T-cell (primary cell): Measurements from ENCODE around the gene SYT7. TPM values are rescaled to one million over a fixed set of nuclear protein-coding genes. Genes with fewer than 3 reads are reported as not detected.
A peak's percentile ranks its signal among the peaks of the same experiment; 100 is the strongest.

Experiments used
- ATAC-seq, 4 experiments: fragments of 200-7000 bp in 3 of 4; fragments of 150-1000 bp in 1 of 4; cut with Tn5 transposase; replicated peaks in 1 of 4; 1 replicate in 3 of 4; 2 replicates in 1 of 4; pipeline ENCODE4 v1.10.0; 2021; ENCODE audit warnings: moderate library complexity in 3 of 4, mild to moderate bottlenecking in 2 of 4, moderate number of reproducible peaks in 1 of 4
- CTCF ChIA-PET, 2 donors: fragments of 300-600 bp; sonication (Branson Sonifier 250); formaldehyde crosslinking; loops; one replicate each; lab custom pipeline; 2022; ENCODE audit warnings: antibody characterized with exemption in 2 of 2; lab: Charles Lee
- POLR2A ChIA-PET, 2 donors: fragments of 300-600 bp; sonication (Branson Sonifier 250); formaldehyde crosslinking; loops; one replicate each; lab custom pipeline; 2022; ENCODE audit warnings: antibody characterized with exemption in 2 of 2; lab: Charles Lee
- DNase-seq, 35 experiments: peaks; one replicate each; pipeline versions ENCODE4 v3.0.0 to v3.0.0-alpha.2; 2013 to 2023
- H3K27ac ChIP-seq: one replicate; pipeline ENCODE4 v1.5.1; 2013; ENCODE audit warnings: low read length
- H3K27me3 ChIP-seq, 2 experiments: replicated peaks in 1 of 2; 1 replicate in 1 of 2; 2 replicates in 1 of 2; pipeline versions ENCODE4 v1.6.1 to v1.7.0; 2013; ENCODE audit warnings: low read length in 1 of 2, mixed read lengths in 1 of 2; ENCODE audit not compliant: control insufficient read depth in 2 of 2, insufficient read depth in 2 of 2; ENCODE audit errors: extremely low read depth in 1 of 2
- H3K36me3 ChIP-seq, 2 donors: 1 replicate in 1 of 2; 2 replicates in 1 of 2; pipeline versions ENCODE4 v1.6.1 to v1.7.0; 2013; ENCODE audit warnings: low read length in 1 of 2; ENCODE audit not compliant: control insufficient read depth in 2 of 2, insufficient read depth in 1 of 2; ENCODE audit errors: extremely low read depth in 1 of 2
- H3K4me1 ChIP-seq, 2 experiments: 1 replicate in 1 of 2; 2 replicates in 1 of 2; pipeline versions ENCODE4 v1.6.1 to v1.7.0; 2013; ENCODE audit warnings: low read length in 2 of 2, mixed read lengths in 1 of 2; ENCODE audit not compliant: insufficient read depth in 2 of 2, control insufficient read depth in 1 of 2; ENCODE audit errors: extremely low read depth in 1 of 2
- H3K4me3 ChIP-seq, 2 donors: 1 replicate in 1 of 2; 2 replicates in 1 of 2; pipeline versions ENCODE4 v1.5.1 to v1.7.0; 2013; ENCODE audit warnings: mild to moderate bottlenecking in 2 of 2, low read length in 1 of 2, moderate library complexity in 1 of 2; ENCODE audit not compliant: control insufficient read depth in 1 of 2; ENCODE audit errors: extremely low read depth in 1 of 2
- H3K9me3 ChIP-seq: 2 replicates; pipeline ENCODE4 v1.7.0; 2013
- H3K27ac Mint-ChIP-seq, 2 donors: one replicate each; pipeline ENCODE4 v1.8.0; 2020 to 2021; ENCODE audit warnings: mild to moderate bottlenecking in 2 of 2, mixed read lengths in 2 of 2
- H3K27me3 Mint-ChIP-seq, 2 donors: one replicate each; pipeline ENCODE4 v1.8.0; 2021 to 2022; ENCODE audit warnings: mixed read lengths in 2 of 2
- H3K36me3 Mint-ChIP-seq: one replicate; pipeline ENCODE4 v1.8.0; 2021; ENCODE audit warnings: mixed read lengths
- H3K4me1 Mint-ChIP-seq, 3 donors: one replicate each; pipeline ENCODE4 v1.8.0; 2020 to 2022; ENCODE audit warnings: mixed read lengths in 3 of 3, mild to moderate bottlenecking in 1 of 3
- H3K4me3 Mint-ChIP-seq, 3 donors: one replicate each; pipeline ENCODE4 v1.8.0; 2020 to 2022; ENCODE audit warnings: mild to moderate bottlenecking in 3 of 3, mixed read lengths in 3 of 3, moderate library complexity in 3 of 3
- H3K9me3 Mint-ChIP-seq, 3 donors: one replicate each; pipeline ENCODE4 v1.8.0; 2020 to 2022; ENCODE audit warnings: mixed read lengths in 3 of 3
- WGBS: methylation state at CpG from one replicate; pipeline ENCODE4 v1.1.5; 2013; ENCODE audit warnings: missing lambda C conversion rate; ENCODE audit not compliant: insufficient coverage; 5-methylcytosine and 5-hydroxymethylcytosine counted together
- total RNA-seq, 35 experiments: library from RNA in 6 of 35; stranded (reverse) in 6 of 35; fragments of 120-200 nt in 1 of 35; gene quantifications; one replicate each; pipeline versions ENCODE4 v1.2.1 to v1.2.4 and lab custom pipeline; 2013 to 2026

Gene SYT7
- total RNA-seq, 5 donors from 2014 or later (not counting 1 experiment from before 2014, with no cell fraction given): 0.19 to 0.26 (median 0.20) TPM; not detected in 2

DNA sequence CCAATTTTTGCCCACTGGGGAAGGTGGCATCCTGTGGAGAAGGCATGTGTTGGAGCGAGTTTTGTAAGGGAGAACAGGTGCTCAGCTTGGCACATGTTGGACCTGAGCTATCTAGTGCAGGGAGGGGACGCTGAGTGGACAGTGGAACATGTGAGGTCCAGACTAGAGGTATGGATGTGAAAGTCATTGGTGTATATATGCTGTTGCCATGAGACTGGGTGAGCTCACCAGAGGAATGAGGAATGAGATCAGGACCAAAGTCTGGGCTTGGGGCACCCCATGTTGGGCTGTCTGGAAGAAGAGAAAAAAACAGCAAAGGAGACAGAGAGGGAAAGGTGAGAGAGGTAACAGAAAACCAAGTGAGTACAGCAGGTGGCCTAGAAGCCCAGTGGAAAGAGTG lies 12.3 kb upstream of the SYT7 start:
- Mint-ChIP-seq H3K4me3 (no peak overlapping the region), H3K27me3 (peaks cover 34 to 67% of the 10 kb centered on the region in 2 donors)
- CTCF ChIA-PET: interaction anchor here (0.5 to 1.1 kb wide), 2 partner anchors 15 to 1418 kb away, joined by 3 read pairs; no protein-coding TSS in a partner anchor

DNA sequence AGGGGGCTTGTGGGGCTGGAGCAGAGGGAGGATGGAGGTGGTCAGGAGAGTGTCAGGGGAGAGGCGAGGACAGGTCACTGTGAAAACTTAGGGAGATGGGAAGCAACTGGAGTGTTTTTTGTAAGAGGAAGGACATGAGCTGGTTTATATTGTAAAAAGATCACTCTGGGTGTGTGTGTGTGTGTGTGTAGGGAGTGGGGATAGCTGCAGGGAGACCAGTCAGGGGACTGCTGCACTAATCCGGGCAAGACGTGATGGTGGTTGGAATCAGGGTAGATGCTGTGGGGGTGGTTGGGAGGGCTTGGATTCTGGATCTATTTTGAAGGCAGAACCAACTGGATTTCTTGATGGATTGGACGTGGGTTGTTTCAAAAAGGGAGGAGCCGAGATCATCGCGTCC lies 11.3 kb upstream of the SYT7 start:
- Mint-ChIP-seq H3K27ac (no peak overlapping the region), H3K36me3 (no peaks in the 10 kb centered on the region), H3K4me3 (no peak overlapping the region), H3K27me3 (peaks cover 34 to 58% of the 10 kb centered on the region in 2 donors), H3K9me3 (no peaks in the 10 kb centered on the region), H3K4me1 (peaks cover 12 to 15% (median 15%) of the 10 kb centered on the region in 3 donors)
- H3K4me3 ChIP-seq: no peak overlapping the region
- CTCF ChIA-PET: no interaction called here
- DNase-seq (no peak), ATAC-seq (no peak)
- no peak overlapping the region for H3K27ac ChIP-seq
- 65% methylated on average over 3 of the region's 7 CpGs for WGBS
- POLR2A ChIA-PET: interaction anchor here in 1 of 2 donors (0.6 kb wide), 1 partner anchor 15 kb away, joined by 4 read pairs; no protein-coding TSS in a partner anchor
- H3K4me1 ChIP-seq: peaks cover 0 to 18% of the 10 kb centered on the region in 2 experiments
- no peaks in the 10 kb centered on the region for H3K9me3 ChIP-seq
- H3K36me3 ChIP-seq: no peaks in the 10 kb centered on the region
- H3K27me3 ChIP-seq: peaks cover 2 to 75% of the 10 kb centered on the region in 2 experiments

More for the DNA sequence above, 12.3 kb upstream of the SYT7 start:
- Histone ChIP-seq H3K27me3 (peaks cover 2 to 75% of the 10 kb centered on the region in 2 experiments), H3K36me3 (no peaks in the 10 kb centered on the region), H3K27ac (no peak overlapping the region), H3K9me3 (no peaks in the 10 kb centered on the region), H3K4me3 (no peak overlapping the region), H3K4me1 (peaks cover 0 to 8% of the 10 kb centered on the region in 2 experiments)
- H3K27ac Mint-ChIP-seq: peak overlapping the region in 1 of 2 donors; percentile 2
- WGBS: 75% methylated on average over 2 of the region's 2 CpGs
- H3K4me1 Mint-ChIP-seq: peaks cover 9 to 15% (median 13%) of the 10 kb centered on the region in 3 donors
- ATAC-seq: no peak
- H3K36me3 Mint-ChIP-seq: no peaks in the 10 kb centered on the region
- H3K9me3 Mint-ChIP-seq: no peaks in the 10 kb centered on the region
- DNase-seq: no peak
- POLR2A ChIA-PET: interaction anchor here in 1 of 2 donors (0.6 kb wide), 1 partner anchor 14 kb away, joined by 4 read pairs; no protein-coding TSS in a partner anchor

DNA sequence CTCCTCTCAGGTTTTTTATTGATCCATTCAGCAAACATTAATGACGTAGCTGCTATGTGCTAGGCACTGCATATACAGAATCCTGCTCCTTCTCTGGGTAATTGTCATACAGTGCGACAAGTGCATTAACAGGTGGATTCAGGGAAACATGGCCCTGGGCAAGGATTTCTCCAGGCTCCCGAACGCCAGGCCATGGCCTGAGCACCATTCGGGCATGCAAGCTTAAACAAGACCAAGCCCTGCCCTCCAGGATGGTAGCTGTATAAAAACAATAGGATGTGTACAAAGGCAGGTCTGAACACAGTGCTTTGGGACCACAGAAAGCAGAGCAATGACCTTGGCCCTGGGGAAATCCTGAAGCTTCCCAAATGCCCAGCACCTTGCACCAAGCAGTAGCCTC lies 9.1 kb upstream of the SYT7 start:
- WGBS: 86% methylated on average over 4 of the region's 5 CpGs
- ChIA-PET CTCF (no interaction called here), POLR2A (no interaction called here)
- no peak overlapping the region for H3K27ac Mint-ChIP-seq
- H3K9me3 ChIP-seq: no peaks in the 10 kb centered on the region
- H3K36me3 Mint-ChIP-seq: no peaks in the 10 kb centered on the region
- no peak overlapping the region for H3K4me3 ChIP-seq
- H3K27ac ChIP-seq: no peak overlapping the region
- peaks cover 0 to 19% of the 10 kb centered on the region in 2 experiments for H3K4me1 ChIP-seq
- no peak for ATAC-seq
- H3K9me3 Mint-ChIP-seq: no peaks in the 10 kb centered on the region
- peaks cover 2 to 65% of the 10 kb centered on the region in 2 experiments for H3K27me3 ChIP-seq
- H3K27me3 Mint-ChIP-seq: peaks cover 29 to 51% of the 10 kb centered on the region in 2 donors
- no peaks in the 10 kb centered on the region for H3K36me3 ChIP-seq
- peak overlapping the region; percentile 40 to 77 (median 49) for H3K4me3 Mint-ChIP-seq
- H3K4me1 Mint-ChIP-seq: peaks cover 12 to 15% (median 15%) of the 10 kb centered on the region in 3 donors
- no peak for DNase-seq

DNA sequence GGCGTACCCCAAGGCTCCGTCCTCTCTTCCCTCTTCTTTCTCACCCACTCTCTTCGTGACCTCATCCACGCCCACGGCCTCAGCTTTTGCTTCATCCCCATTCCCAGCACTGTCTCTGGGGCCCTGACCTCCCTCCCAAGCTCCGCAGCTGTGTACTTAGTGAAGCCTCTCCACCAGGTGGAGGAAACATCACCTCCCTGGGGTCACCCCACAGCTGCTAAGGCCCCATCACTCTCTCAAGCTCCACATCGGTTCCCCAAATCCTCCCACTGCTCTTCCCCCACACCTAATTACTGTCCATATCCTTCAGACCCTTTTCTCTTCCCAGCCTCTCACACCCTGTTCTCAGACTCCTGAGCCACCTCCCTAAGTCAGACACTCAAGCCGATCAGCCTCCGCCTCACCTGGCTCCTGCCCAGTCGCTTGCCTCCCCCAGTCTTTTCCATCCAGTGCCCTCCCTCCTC lies 7.9 kb upstream of the SYT7 start:
- Mint-ChIP-seq H3K27me3 (peaks cover 23 to 46% of the 10 kb centered on the region in 2 donors), H3K4me3 (peak overlapping the region; percentile 73 to 77 (median 75)), H3K9me3 (no peaks in the 10 kb centered on the region), H3K4me1 (peaks cover 12 to 15% (median 15%) of the 10 kb centered on the region in 3 donors), H3K36me3 (no peaks in the 10 kb centered on the region), H3K27ac (peak overlapping the region in 1 of 2 donors; percentile 53)
- Histone ChIP-seq H3K9me3 (no peaks in the 10 kb centered on the region), H3K27ac (no peak overlapping the region), H3K4me3 (peak overlapping the region; percentile 20 to 50), H3K36me3 (no peaks in the 10 kb centered on the region), H3K4me1 (peaks cover 0 to 19% of the 10 kb centered on the region in 2 experiments), H3K27me3 (peaks cover 2 to 61% of the 10 kb centered on the region in 2 experiments)
- no peak for DNase-seq
- CTCF ChIA-PET: interaction anchor here in 1 of 2 donors (0.6 kb wide), 1 partner anchor 145 kb away, joined by 4 read pairs; no protein-coding TSS in a partner anchor
- POLR2A ChIA-PET: no interaction called here
- peak in 1 of 4 experiments; percentile 10 for ATAC-seq
- WGBS: 43% methylated on average over 10 of the region's 10 CpGs

DNA sequence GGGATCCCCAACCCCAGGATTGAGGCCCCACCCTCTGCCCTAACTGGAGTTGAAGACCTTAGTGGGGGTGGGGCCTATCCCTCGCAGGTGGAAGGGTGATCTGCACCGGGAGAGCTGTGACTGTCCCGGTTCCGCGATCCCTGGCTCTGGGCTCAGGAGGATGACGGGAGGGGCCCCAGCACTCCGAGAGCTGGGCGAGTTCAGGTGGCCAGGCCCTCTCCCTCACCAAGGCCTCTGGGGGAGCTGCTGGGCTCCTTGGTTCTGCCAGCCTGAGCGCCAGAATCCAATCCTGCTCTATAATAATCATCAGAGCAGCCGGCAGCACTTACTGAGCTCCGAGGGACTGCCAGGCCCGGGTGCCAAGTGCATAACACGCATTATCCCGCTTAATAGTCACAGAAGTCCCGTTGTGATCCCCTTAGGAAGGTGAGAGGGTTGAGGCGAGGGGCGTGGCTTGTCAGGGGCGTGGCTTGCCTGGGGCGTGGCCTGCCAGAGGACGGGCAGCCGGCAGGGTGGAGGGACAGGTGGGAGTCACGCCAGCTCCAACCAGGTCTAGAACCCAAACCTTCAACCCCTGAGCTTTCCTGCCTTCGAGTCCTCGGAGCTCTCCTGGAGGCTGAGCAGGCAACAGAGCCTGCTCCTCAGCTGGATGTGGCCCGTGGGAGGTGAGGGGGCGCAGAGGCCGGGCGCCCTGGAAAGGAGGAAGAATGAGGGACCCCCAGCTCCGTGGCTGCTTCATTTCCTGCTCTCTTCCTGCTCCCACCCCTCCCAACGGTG lies 7.3 kb upstream of the SYT7 start:
- H3K27ac Mint-ChIP-seq: no peak overlapping the region
- ChIA-PET POLR2A (no interaction called here), CTCF (no interaction called here)
- Histone ChIP-seq H3K4me3 (peak overlapping the region; percentile 41 to 50), H3K27me3 (peaks cover 2 to 61% of the 10 kb centered on the region in 2 experiments), H3K4me1 (peaks cover 0 to 19% of the 10 kb centered on the region in 2 experiments), H3K27ac (no peak overlapping the region), H3K36me3 (no peaks in the 10 kb centered on the region), H3K9me3 (no peaks in the 10 kb centered on the region)
- H3K4me1 Mint-ChIP-seq: peaks cover 12 to 15% (median 15%) of the 10 kb centered on the region in 3 donors
- peaks cover 21 to 48% of the 10 kb centered on the region in 2 donors for H3K27me3 Mint-ChIP-seq
- under 1% methylated on average over 23 of the region's 30 CpGs for whole genome bisulfite sequencing
- DNase-seq (peak in 32 of 35 experiments; percentile 13 to 70 (median 44)), ATAC-seq (peak; percentile 71 to 86 (median 74))
- H3K4me3 Mint-ChIP-seq: peak overlapping the region; percentile 73 to 77 (median 75)
- H3K9me3 Mint-ChIP-seq: no peaks in the 10 kb centered on the region
- H3K36me3 Mint-ChIP-seq: no peaks in the 10 kb centered on the region

DNA sequence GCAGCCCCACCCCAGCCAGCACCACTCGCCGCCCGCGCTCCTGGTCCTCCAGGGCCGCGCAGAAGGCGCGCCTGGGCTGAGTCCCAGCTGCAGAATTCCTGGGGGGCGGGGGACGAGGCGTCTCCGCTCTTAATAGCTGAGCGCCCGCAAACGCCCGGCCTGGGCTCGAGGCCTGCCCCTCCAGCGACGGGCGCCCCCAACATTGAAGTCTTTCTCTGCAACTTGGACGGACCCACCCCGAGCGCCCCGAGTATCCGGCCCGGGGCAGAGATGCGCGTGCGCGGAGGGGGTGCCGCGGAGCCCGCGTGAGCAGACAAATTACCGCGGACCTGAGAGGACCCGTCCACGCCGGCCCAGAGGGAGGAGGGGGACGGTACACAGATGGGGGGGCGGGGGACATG lies 6.7 kb upstream of the SYT7 start:
- H3K4me3 ChIP-seq: peak overlapping the region; percentile 46 to 50
- peak; percentile 55 to 72 (median 66) for ATAC-seq
- POLR2A ChIA-PET: no interaction called here

More for the DNA sequence above, 6.7 kb upstream of the SYT7 start:
- H3K27ac ChIP-seq: no peak overlapping the region
- H3K4me1 ChIP-seq: peaks cover 0 to 19% of the 10 kb centered on the region in 2 experiments
- Mint-ChIP-seq H3K4me3 (peak overlapping the region; percentile 73 to 77 (median 75)), H3K36me3 (no peaks in the 10 kb centered on the region), H3K4me1 (peaks cover 12 to 15% (median 15%) of the 10 kb centered on the region in 3 donors), H3K9me3 (no peaks in the 10 kb centered on the region), H3K27ac (no peak overlapping the region), H3K27me3 (peaks cover 21 to 50% of the 10 kb centered on the region in 2 donors)
- DNase-seq: peak in 30 of 35 experiments; percentile 6 to 56 (median 30)
- CTCF ChIA-PET: interaction anchor here in 1 of 2 donors (0.5 kb wide), 1 partner anchor 12 kb away, joined by 3 read pairs; no protein-coding TSS in a partner anchor
- no peaks in the 10 kb centered on the region for H3K36me3 ChIP-seq
- 16% methylated on average over 40 of the region's 41 CpGs for WGBS
- peaks cover 2 to 67% of the 10 kb centered on the region in 2 experiments for H3K27me3 ChIP-seq
- H3K9me3 ChIP-seq: no peaks in the 10 kb centered on the region
